IMR-90 (cell line): ENCODE measurements around the gene ZAR1. TPM values are rescaled to one million over a fixed set of nuclear protein-coding genes. Genes with fewer than 3 reads are reported as not detected.

Experiments used
- ATAC-seq: fragments of 200-7000 bp; cut with Tn5 transposase; 2 replicates; pipeline ENCODE4 v1.9.1; 2020; ENCODE audit warnings: low read depth, mild to moderate bottlenecking, moderate library complexity
- BruUV-seq: library from RNA; stranded (reverse); fragments of 400-500 nt; replicated peaks from 2 replicates; lab custom pipeline; 2021; lab: Mats Ljungman, UMichigan
- CTCF ChIA-PET: fragments of 300-600 bp; formaldehyde crosslinking; extraction: SDS; loops from one replicate; lab custom pipeline; 2021; ENCODE audit warnings: antibody characterized with exemption; lab: Yijun Ruan, JAX
- POLR2A ChIA-PET: fragments of 300-600 bp; sonication (Branson Sonifier 250); formaldehyde crosslinking; loops from one replicate; lab custom pipeline; 2022; ENCODE audit warnings: antibody characterized with exemption; ENCODE audit not compliant: unreplicated experiment; lab: Charles Lee
- DNase-seq: peaks from one replicate; pipeline ENCODE4 v3.0.0; 2013
- H2AFZ ChIP-seq: replicated peaks from 2 replicates; pipeline ENCODE3; 2013; ENCODE audit warnings: low read length, mild to moderate bottlenecking; ENCODE audit not compliant: poor library complexity
- H2AK5ac ChIP-seq: 2 replicates; pipeline ENCODE4 v1.6.1; 2013; ENCODE audit warnings: low read depth, low read length, inconsistent platforms
- H2AK9ac ChIP-seq: replicated peaks from 2 replicates; pipeline ENCODE3; 2013; ENCODE audit warnings: mild to moderate bottlenecking, low read depth, low read length, moderate library complexity; ENCODE audit not compliant: poor library complexity
- H2BK120ac ChIP-seq: 2 replicates; pipeline ENCODE4 v1.6.1; 2013; ENCODE audit warnings: low read depth, low read length, inconsistent platforms
- H2BK15ac ChIP-seq: 3 replicates; pipeline ENCODE4 v1.6.1; 2013; ENCODE audit warnings: low read depth, low read length, inconsistent platforms
- H2BK20ac ChIP-seq: 2 replicates; pipeline ENCODE4 v1.6.1; 2013; ENCODE audit warnings: low read depth, mild to moderate bottlenecking, inconsistent platforms, low read length, moderate library complexity
- H2BK5ac ChIP-seq: 2 replicates; pipeline ENCODE4 v1.6.1; 2013; ENCODE audit warnings: mild to moderate bottlenecking, low read depth, low read length, inconsistent platforms; ENCODE audit not compliant: poor library complexity, severe bottlenecking
- H3K14ac ChIP-seq: replicated peaks from 2 replicates; pipeline ENCODE4 v1.6.1; 2013; ENCODE audit warnings: low read depth, low read length, inconsistent platforms
- H3K18ac ChIP-seq: 2 replicates; pipeline ENCODE4 v1.6.1; 2013; ENCODE audit warnings: low read depth, low read length, control low read depth
- H3K23ac ChIP-seq: 2 replicates; pipeline ENCODE4 v1.6.1; 2013; ENCODE audit warnings: low read depth, low read length, inconsistent platforms
- H3K27ac ChIP-seq: 2 replicates; pipeline ENCODE4 v1.5.1; 2013; ENCODE audit warnings: mild to moderate bottlenecking, control low read depth, low read length; ENCODE audit not compliant: insufficient read depth
- H3K27me3 ChIP-seq: 2 replicates; pipeline ENCODE4 v1.6.1; 2013; ENCODE audit warnings: low read length; ENCODE audit not compliant: control insufficient read depth, insufficient read depth
- H3K36me3 ChIP-seq: 2 replicates; pipeline ENCODE4 v1.6.1; 2013; ENCODE audit warnings: low read length, mixed read lengths; ENCODE audit not compliant: control insufficient read depth, insufficient read depth
- H3K4ac ChIP-seq: 2 replicates; pipeline ENCODE4 v1.6.1; 2013; ENCODE audit warnings: low read depth, low read length, inconsistent platforms
- H3K4me1 ChIP-seq: 2 replicates; pipeline ENCODE4 v1.6.1; 2013; ENCODE audit warnings: low read length, mixed read lengths; ENCODE audit not compliant: control insufficient read depth, insufficient read depth
- H3K4me2 ChIP-seq: 2 replicates; pipeline ENCODE4 v1.6.1; 2013; ENCODE audit warnings: low read depth, mild to moderate bottlenecking, control low read depth, low read length, moderate library complexity
- H3K4me3 ChIP-seq: 2 replicates; pipeline ENCODE4 v1.5.1; 2013; ENCODE audit warnings: low read depth, mild to moderate bottlenecking, control low read depth, low read length, moderate library complexity; ENCODE audit not compliant: insufficient read depth
- H3K56ac ChIP-seq: 2 replicates; pipeline ENCODE4 v1.6.1; 2013; ENCODE audit warnings: low read length, inconsistent platforms; ENCODE audit not compliant: insufficient read depth; ENCODE audit errors: extremely low read depth
- H3K79me1 ChIP-seq, 2 experiments: 2 replicates each; pipeline ENCODE4 v1.6.1; 2013; ENCODE audit warnings: low read length in 2 of 2, inconsistent platforms in 1 of 2, low read depth in 1 of 2
- H3K9ac ChIP-seq: 2 replicates; pipeline ENCODE4 v1.6.1; 2013; ENCODE audit warnings: low read depth, low read length, control low read depth
- H3K9me1 ChIP-seq: 2 replicates; pipeline ENCODE4 v1.6.1; 2013; ENCODE audit warnings: low read length, inconsistent platforms; ENCODE audit not compliant: insufficient read depth
- H3K9me3 ChIP-seq: 2 replicates; pipeline ENCODE4 v1.6.1; 2013; ENCODE audit warnings: low read length; ENCODE audit not compliant: control insufficient read depth, insufficient read depth
- H4K20me1 ChIP-seq: 2 replicates; pipeline ENCODE4 v1.6.1; 2013; ENCODE audit warnings: low read length, inconsistent platforms; ENCODE audit not compliant: insufficient read depth
- H4K5ac ChIP-seq: 2 replicates; pipeline ENCODE4 v1.6.1; 2013; ENCODE audit warnings: mild to moderate bottlenecking, low read depth, low read length, control low read depth
- H4K8ac ChIP-seq, 2 experiments: 2 replicates each; pipeline ENCODE4 v1.6.1; 2013; ENCODE audit warnings: low read depth in 2 of 2, low read length in 2 of 2, control low read depth in 1 of 2, inconsistent platforms in 1 of 2
- H4K91ac ChIP-seq: 2 replicates; pipeline ENCODE4 v1.6.1; 2013; ENCODE audit warnings: low read depth, low read length, inconsistent platforms; ENCODE audit not compliant: insufficient read depth
- BHLHE40 ChIP-seq: fragments of 150-350 bp; IDR thresholded peaks from 2 replicates; pipeline ENCODE4 v1.6.1; 2016; ENCODE audit warnings: mild to moderate bottlenecking, low read depth, low read length
- CEBPB ChIP-seq: IDR thresholded peaks from 2 replicates; pipeline ENCODE4 v1.6.1; 2012; ENCODE audit warnings: low read depth, low read length, improper control_type of control experiment
- CHD1 ChIP-seq: IDR thresholded peaks from 2 replicates; pipeline ENCODE4 v1.6.1; 2012; ENCODE audit warnings: low read depth, low read length, improper control_type of control experiment
- FOS ChIP-seq: fragments of 150-350 bp; IDR thresholded peaks from 2 replicates; pipeline ENCODE4 v1.6.1; 2016; ENCODE audit warnings: low read depth, low read length
- MAFK ChIP-seq: IDR thresholded peaks from 2 replicates; pipeline ENCODE4 v1.6.1; 2012; ENCODE audit warnings: low read depth, low read length, improper control_type of control experiment
- MAZ ChIP-seq: IDR thresholded peaks from 2 replicates; pipeline ENCODE4 v1.6.1; 2012; ENCODE audit warnings: low read depth, mild to moderate bottlenecking, low read length, improper control_type of control experiment, moderate library complexity, borderline replicate concordance
- MXI1 ChIP-seq: IDR thresholded peaks from 2 replicates; pipeline ENCODE4 v1.6.1; 2012; ENCODE audit warnings: low read depth, mild to moderate bottlenecking, low read length, moderate library complexity, borderline replicate concordance
- NFE2L2 ChIP-seq: fragments of 150-350 bp; IDR thresholded peaks from 2 replicates; pipeline ENCODE4 v1.6.1; 2016; ENCODE audit warnings: low read depth, mild to moderate bottlenecking, low read length
- POLR2A ChIP-seq: IDR thresholded peaks from 2 replicates; pipeline ENCODE4 v1.6.1; 2012; ENCODE audit warnings: mild to moderate bottlenecking, low read depth, low read length
- RAD21 ChIP-seq: IDR thresholded peaks from 2 replicates; pipeline ENCODE4 v1.6.1; 2012; ENCODE audit warnings: low read length, improper control_type of control experiment
- RCOR1 ChIP-seq: IDR thresholded peaks from 2 replicates; pipeline ENCODE4 v1.6.1; 2012; ENCODE audit warnings: mild to moderate bottlenecking, low read length, improper control_type of control experiment; ENCODE audit not compliant: insufficient replicate concordance
- RFX5 ChIP-seq: IDR thresholded peaks from 2 replicates; pipeline ENCODE4 v1.8.0; 2012; ENCODE audit warnings: low read depth, mild to moderate bottlenecking, low read length, moderate library complexity
- SMC3 ChIP-seq: fragments of 150-350 bp; IDR thresholded peaks from 2 replicates; pipeline ENCODE4 v1.6.1; 2016; ENCODE audit warnings: low read depth, mild to moderate bottlenecking, antibody characterized with exemption, low read length, moderate library complexity
- WGBS, 2 experiments: methylation state at CpG; one replicate each; pipeline versions ENCODE4 v1.1.5 to v1.1.7; 2013; ENCODE audit warnings: missing lambda C conversion rate in 2 of 2; ENCODE audit not compliant: insufficient read length in 1 of 2; ENCODE audit errors: extremely low coverage in 2 of 2; 5-methylcytosine and 5-hydroxymethylcytosine counted together
- dilution Hi-C: fragments of 300-500 bp; cut with HindIII; formaldehyde crosslinking; loops from one replicate; pipeline ENCODE4 v1.14.3; 2018; ENCODE audit warnings: low sequenced_read_pairs; ENCODE audit not compliant: unreplicated experiment
- in situ Hi-C: fragments of 300-500 bp; cut with MboI; formaldehyde crosslinking; loops from 3 replicates; pipeline ENCODE4 v1.14.3; 2019; ENCODE audit warnings: low sequenced_read_pairs, inconsistent platforms, mixed read lengths
- intact Hi-C: fragments of 100-400 bp; cut with micrococcal nuclease; formaldehyde crosslinking; loops from 2 replicates; pipeline ENCODE4 v1.10.0; 2022
- polyA plus RNA-seq, 3 experiments: library from polyadenylated mRNA; depleted of rRNA; stranded (reverse); fragments of >200 nt; gene quantifications; 2 replicates each; pipeline ENCODE4 v1.2.3, GENCODE V29; 2012; ENCODE audit warnings: low replicate concordance in 1 of 3
- total RNA-seq: library from RNA; depleted of rRNA; stranded (reverse); fragments of >200 nt; gene quantifications from 2 replicates; pipeline ENCODE4 v1.2.3, GENCODE V29; 2012
- TF ChIP-seq, protein P1 (sequence below): conservative IDR thresholded peaks from 2 replicates; pipeline ENCODE4 v1.5.1; 2012; ENCODE audit warnings: mild to moderate bottlenecking, low read depth, low read length, improper control_type of control experiment
- TF ChIP-seq, protein P2 (sequence below): fragments of 150-350 bp; IDR thresholded peaks from 2 replicates; pipeline ENCODE4 v1.6.1; 2017; ENCODE audit warnings: mild to moderate bottlenecking, antibody characterized with exemption, low read length, low read depth
- TF ChIP-seq, protein P3 (sequence below): fragments of 150-350 bp; IDR thresholded peaks from 2 replicates; pipeline ENCODE4 v1.6.1; 2016; ENCODE audit warnings: low read depth, mild to moderate bottlenecking, low read length, moderate library complexity, borderline replicate concordance

Gene ZAR1
- total and polyA plus RNA-seq, 2 of the 4 experiments (the other 2 are of a cell fraction): not detected

GRCh38 chr4:48475770-48476169 is 14.3 kb upstream of the ZAR1 start:
- Histone ChIP-seq H4K8ac (no peak overlapping the region), H2AFZ (no peak overlapping the region), H3K9me3 (no peaks in the 10 kb centered on the region), H3K79me1 (no peaks in the 10 kb centered on the region), H2AK9ac (no peak overlapping the region), H4K5ac (no peak overlapping the region), H3K14ac (no peak overlapping the region), H3K27ac (no peak overlapping the region), H3K18ac (no peak overlapping the region), H3K4me2 (no peak overlapping the region), H3K27me3 (peaks cover 5% of the 10 kb centered on the region), H3K56ac (no peak overlapping the region), H2AK5ac (no peak overlapping the region), H2BK20ac (no peak overlapping the region), H3K36me3 (no peaks in the 10 kb centered on the region), H4K20me1 (no peaks in the 10 kb centered on the region), H3K4ac (no peak overlapping the region), H3K4me3 (no peak overlapping the region), H4K91ac (no peak overlapping the region), H3K9ac (no peak overlapping the region), H2BK15ac (no peak overlapping the region), H3K4me1 (no peaks in the 10 kb centered on the region), H3K23ac (no peak overlapping the region), H2BK5ac (no peak overlapping the region), H2BK120ac (no peak overlapping the region), H3K9me1 (no peaks in the 10 kb centered on the region)
- BruUV-seq: no TSS peak
- DNase-seq: no peak
- TF ChIP-seq, protein P1, sequence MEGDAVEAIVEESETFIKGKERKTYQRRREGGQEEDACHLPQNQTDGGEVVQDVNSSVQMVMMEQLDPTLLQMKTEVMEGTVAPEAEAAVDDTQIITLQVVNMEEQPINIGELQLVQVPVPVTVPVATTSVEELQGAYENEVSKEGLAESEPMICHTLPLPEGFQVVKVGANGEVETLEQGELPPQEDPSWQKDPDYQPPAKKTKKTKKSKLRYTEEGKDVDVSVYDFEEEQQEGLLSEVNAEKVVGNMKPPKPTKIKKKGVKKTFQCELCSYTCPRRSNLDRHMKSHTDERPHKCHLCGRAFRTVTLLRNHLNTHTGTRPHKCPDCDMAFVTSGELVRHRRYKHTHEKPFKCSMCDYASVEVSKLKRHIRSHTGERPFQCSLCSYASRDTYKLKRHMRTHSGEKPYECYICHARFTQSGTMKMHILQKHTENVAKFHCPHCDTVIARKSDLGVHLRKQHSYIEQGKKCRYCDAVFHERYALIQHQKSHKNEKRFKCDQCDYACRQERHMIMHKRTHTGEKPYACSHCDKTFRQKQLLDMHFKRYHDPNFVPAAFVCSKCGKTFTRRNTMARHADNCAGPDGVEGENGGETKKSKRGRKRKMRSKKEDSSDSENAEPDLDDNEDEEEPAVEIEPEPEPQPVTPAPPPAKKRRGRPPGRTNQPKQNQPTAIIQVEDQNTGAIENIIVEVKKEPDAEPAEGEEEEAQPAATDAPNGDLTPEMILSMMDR: no peak
- no peak for TF ChIP-seq CEBPB
- TF ChIP-seq MAZ: no peak
- TF ChIP-seq RAD21: no peak
- TF ChIP-seq RCOR1: no peak
- TF ChIP-seq NFE2L2: no peak
- no peak for TF ChIP-seq RFX5
- TF ChIP-seq, protein P2, sequence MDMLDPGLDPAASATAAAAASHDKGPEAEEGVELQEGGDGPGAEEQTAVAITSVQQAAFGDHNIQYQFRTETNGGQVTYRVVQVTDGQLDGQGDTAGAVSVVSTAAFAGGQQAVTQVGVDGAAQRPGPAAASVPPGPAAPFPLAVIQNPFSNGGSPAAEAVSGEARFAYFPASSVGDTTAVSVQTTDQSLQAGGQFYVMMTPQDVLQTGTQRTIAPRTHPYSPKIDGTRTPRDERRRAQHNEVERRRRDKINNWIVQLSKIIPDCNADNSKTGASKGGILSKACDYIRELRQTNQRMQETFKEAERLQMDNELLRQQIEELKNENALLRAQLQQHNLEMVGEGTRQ: no peak
- TF ChIP-seq POLR2A: no peak
- no peak for TF ChIP-seq CHD1
- TF ChIP-seq, protein P3, sequence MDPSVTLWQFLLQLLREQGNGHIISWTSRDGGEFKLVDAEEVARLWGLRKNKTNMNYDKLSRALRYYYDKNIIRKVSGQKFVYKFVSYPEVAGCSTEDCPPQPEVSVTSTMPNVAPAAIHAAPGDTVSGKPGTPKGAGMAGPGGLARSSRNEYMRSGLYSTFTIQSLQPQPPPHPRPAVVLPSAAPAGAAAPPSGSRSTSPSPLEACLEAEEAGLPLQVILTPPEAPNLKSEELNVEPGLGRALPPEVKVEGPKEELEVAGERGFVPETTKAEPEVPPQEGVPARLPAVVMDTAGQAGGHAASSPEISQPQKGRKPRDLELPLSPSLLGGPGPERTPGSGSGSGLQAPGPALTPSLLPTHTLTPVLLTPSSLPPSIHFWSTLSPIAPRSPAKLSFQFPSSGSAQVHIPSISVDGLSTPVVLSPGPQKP: no peak
- TF ChIP-seq MXI1: no peak
- no peak for TF ChIP-seq MAFK
- TF ChIP-seq SMC3: no peak
- TF ChIP-seq FOS: no peak
- TF ChIP-seq BHLHE40: no peak
- in situ Hi-C loops (loop anchor here (25.0 kb wide), 1 partner anchor 88 kb away; no protein-coding TSS in a partner anchor), intact Hi-C loops (no loop called here), dilution Hi-C loops (no loop called here)
- no peak for ATAC-seq
- ChIA-PET CTCF (no interaction called here), POLR2A (no interaction called here)
- WGBS, 2 experiments: 96% methylated on average over 4 of the region's 6 CpGs; no CpG with 5 or more reads in 1 of the 2 experiments
